ENCODE measurements around the gene AIFM3. TPM values are rescaled to one million over a fixed set of nuclear protein-coding genes. Genes with fewer than 3 reads are reported as not detected.

AIFM3 gene
- total RNA-seq, 1 donor = 0.72 TPM

- no peaks in the 10 kb centered on the region for H3K4me1 ChIP-seq (ENCODE audit: insufficient read depth, low read length)
- H3K27me3 ChIP-seq (ENCODE audit: insufficient read depth, low read length) = no peaks in the 10 kb centered on the region
- H3K36me3 ChIP-seq (ENCODE audit: insufficient read depth, low read length) = peaks cover 58% of the 10 kb centered on the region
- H3K27ac ChIP-seq (ENCODE audit: low read depth, low read length) = no peak overlapping the region
- no peak overlapping the region for H3K4me3 ChIP-seq (ENCODE audit: insufficient read depth, low read length)
- no peaks in the 10 kb centered on the region for H3K9me3 ChIP-seq (ENCODE audit: low read depth, low read length)
- peaks cover 4% of the 10 kb centered on the region for H3K79me2 ChIP-seq (ENCODE audit: insufficient read depth, low read length)
- TF ChIP-seq, protein P1, sequence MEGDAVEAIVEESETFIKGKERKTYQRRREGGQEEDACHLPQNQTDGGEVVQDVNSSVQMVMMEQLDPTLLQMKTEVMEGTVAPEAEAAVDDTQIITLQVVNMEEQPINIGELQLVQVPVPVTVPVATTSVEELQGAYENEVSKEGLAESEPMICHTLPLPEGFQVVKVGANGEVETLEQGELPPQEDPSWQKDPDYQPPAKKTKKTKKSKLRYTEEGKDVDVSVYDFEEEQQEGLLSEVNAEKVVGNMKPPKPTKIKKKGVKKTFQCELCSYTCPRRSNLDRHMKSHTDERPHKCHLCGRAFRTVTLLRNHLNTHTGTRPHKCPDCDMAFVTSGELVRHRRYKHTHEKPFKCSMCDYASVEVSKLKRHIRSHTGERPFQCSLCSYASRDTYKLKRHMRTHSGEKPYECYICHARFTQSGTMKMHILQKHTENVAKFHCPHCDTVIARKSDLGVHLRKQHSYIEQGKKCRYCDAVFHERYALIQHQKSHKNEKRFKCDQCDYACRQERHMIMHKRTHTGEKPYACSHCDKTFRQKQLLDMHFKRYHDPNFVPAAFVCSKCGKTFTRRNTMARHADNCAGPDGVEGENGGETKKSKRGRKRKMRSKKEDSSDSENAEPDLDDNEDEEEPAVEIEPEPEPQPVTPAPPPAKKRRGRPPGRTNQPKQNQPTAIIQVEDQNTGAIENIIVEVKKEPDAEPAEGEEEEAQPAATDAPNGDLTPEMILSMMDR (IDR thresholded peaks at IDR 0.05; ENCODE audit: extremely low read depth, low read depth, low read length) = no peak
- no peak for DNase-seq (ENCODE audit: insufficient read length, low spot score, missing footprints)
- H4K20me1 ChIP-seq (ENCODE audit: insufficient read depth, low read length) = peaks cover 2% of the 10 kb centered on the region
- H3K4me2 ChIP-seq (ENCODE audit: insufficient read depth, low read length) = no peak overlapping the region
- no peak overlapping the region for H2AFZ ChIP-seq (ENCODE audit: low read length)
Observed at GRCh38 chr22:20994902-20995241, 27.8 kb downstream of the AIFM3 start.

- Histone ChIP-seq H3K36me3 (ENCODE audit: insufficient read depth, low read length) (peaks cover 59% of the 10 kb centered on the region), H3K9me3 (ENCODE audit: low read depth, low read length) (no peaks in the 10 kb centered on the region), H3K4me3 (ENCODE audit: insufficient read depth, low read length) (no peak overlapping the region), H3K79me2 (ENCODE audit: insufficient read depth, low read length) (peaks cover 10% of the 10 kb centered on the region), H4K20me1 (ENCODE audit: insufficient read depth, low read length) (peaks cover 5% of the 10 kb centered on the region), H3K4me2 (ENCODE audit: insufficient read depth, low read length) (no peak overlapping the region), H2AFZ (ENCODE audit: low read length) (no peak overlapping the region), H3K4me1 (ENCODE audit: insufficient read depth, low read length) (peaks cover 4% of the 10 kb centered on the region), H3K27ac (ENCODE audit: low read depth, low read length) (no peak overlapping the region), H3K27me3 (ENCODE audit: insufficient read depth, low read length) (no peaks in the 10 kb centered on the region)
- TF ChIP-seq, protein P1 (IDR thresholded peaks at IDR 0.05; ENCODE audit: extremely low read depth, low read depth, low read length) = no peak
- peak; percentile 67 for DNase-seq (ENCODE audit: insufficient read length, low spot score, missing footprints)
Observed at GRCh38 chr22:20995329-20996030, 28.4 kb downstream of the AIFM3 start.

- peak; percentile 67 for DNase-seq (ENCODE audit: insufficient read length, low spot score, missing footprints)
- no peak overlapping the region for H3K4me3 ChIP-seq (ENCODE audit: insufficient read depth, low read length)
- H3K9me3 ChIP-seq (ENCODE audit: low read depth, low read length) = no peaks in the 10 kb centered on the region
- H4K20me1 ChIP-seq (ENCODE audit: insufficient read depth, low read length) = peaks cover 10% of the 10 kb centered on the region
- peaks cover 54% of the 10 kb centered on the region for H3K36me3 ChIP-seq (ENCODE audit: insufficient read depth, low read length)
- H3K4me2 ChIP-seq (ENCODE audit: insufficient read depth, low read length) = no peak overlapping the region
- H3K4me1 ChIP-seq (ENCODE audit: insufficient read depth, low read length) = peaks cover 9% of the 10 kb centered on the region
- no peak overlapping the region for H3K27ac ChIP-seq (ENCODE audit: low read depth, low read length)
- no peak overlapping the region for H2AFZ ChIP-seq (ENCODE audit: low read length)
- peaks cover 15% of the 10 kb centered on the region for H3K79me2 ChIP-seq (ENCODE audit: insufficient read depth, low read length)
- TF ChIP-seq, protein P1 (IDR thresholded peaks at IDR 0.05; ENCODE audit: extremely low read depth, low read depth, low read length) = no peak
- no peaks in the 10 kb centered on the region for H3K27me3 ChIP-seq (ENCODE audit: insufficient read depth, low read length)
Observed at GRCh38 chr22:20996031-20996410, 29.0 kb downstream of the AIFM3 start.

- Histone ChIP-seq H2AFZ (ENCODE audit: low read length) (no peak overlapping the region), H3K36me3 (ENCODE audit: insufficient read depth, low read length) (peaks cover 47% of the 10 kb centered on the region)
Observed at GRCh38 chr22:20996598-20997535, 29.8 kb downstream of the AIFM3 start.

More at GRCh38 chr22:20996598-20997535, 29.8 kb downstream of the AIFM3 start:
- H3K4me2 ChIP-seq (ENCODE audit: insufficient read depth, low read length) = no peak overlapping the region
- TF ChIP-seq, protein P1 (IDR thresholded peaks at IDR 0.05; ENCODE audit: extremely low read depth, low read depth, low read length) = no peak
- no peak overlapping the region for H3K27ac ChIP-seq (ENCODE audit: low read depth, low read length)
- no peaks in the 10 kb centered on the region for H3K27me3 ChIP-seq (ENCODE audit: insufficient read depth, low read length)
- peak; percentile 79 for DNase-seq (ENCODE audit: insufficient read length, low spot score, missing footprints)
- peaks cover 11% of the 10 kb centered on the region for H4K20me1 ChIP-seq (ENCODE audit: insufficient read depth, low read length)
- H3K79me2 ChIP-seq (ENCODE audit: insufficient read depth, low read length) = peaks cover 21% of the 10 kb centered on the region
- H3K4me3 ChIP-seq (ENCODE audit: insufficient read depth, low read length) = no peak overlapping the region
- peaks cover 14% of the 10 kb centered on the region for H3K4me1 ChIP-seq (ENCODE audit: insufficient read depth, low read length)
- no peaks in the 10 kb centered on the region for H3K9me3 ChIP-seq (ENCODE audit: low read depth, low read length)

Measured in osteoblast (primary cell).